GM18517 (cell line): ENCODE results near the gene PSAPL1.

ENCODE experiments used
- ATAC-seq: cut with Tn5 transposase; IDR thresholded peaks from one replicate; pipeline ENCODE4 v1.9.1; 2021; ENCODE audit warnings: mild to moderate bottlenecking, moderate library complexity; ENCODE audit not compliant: unreplicated experiment

The PSAPL1 gene

GRCh38 chr4:7398104-7398423, 36.7 kb downstream of the PSAPL1 start:
- ATAC-seq: no peak

DNA sequence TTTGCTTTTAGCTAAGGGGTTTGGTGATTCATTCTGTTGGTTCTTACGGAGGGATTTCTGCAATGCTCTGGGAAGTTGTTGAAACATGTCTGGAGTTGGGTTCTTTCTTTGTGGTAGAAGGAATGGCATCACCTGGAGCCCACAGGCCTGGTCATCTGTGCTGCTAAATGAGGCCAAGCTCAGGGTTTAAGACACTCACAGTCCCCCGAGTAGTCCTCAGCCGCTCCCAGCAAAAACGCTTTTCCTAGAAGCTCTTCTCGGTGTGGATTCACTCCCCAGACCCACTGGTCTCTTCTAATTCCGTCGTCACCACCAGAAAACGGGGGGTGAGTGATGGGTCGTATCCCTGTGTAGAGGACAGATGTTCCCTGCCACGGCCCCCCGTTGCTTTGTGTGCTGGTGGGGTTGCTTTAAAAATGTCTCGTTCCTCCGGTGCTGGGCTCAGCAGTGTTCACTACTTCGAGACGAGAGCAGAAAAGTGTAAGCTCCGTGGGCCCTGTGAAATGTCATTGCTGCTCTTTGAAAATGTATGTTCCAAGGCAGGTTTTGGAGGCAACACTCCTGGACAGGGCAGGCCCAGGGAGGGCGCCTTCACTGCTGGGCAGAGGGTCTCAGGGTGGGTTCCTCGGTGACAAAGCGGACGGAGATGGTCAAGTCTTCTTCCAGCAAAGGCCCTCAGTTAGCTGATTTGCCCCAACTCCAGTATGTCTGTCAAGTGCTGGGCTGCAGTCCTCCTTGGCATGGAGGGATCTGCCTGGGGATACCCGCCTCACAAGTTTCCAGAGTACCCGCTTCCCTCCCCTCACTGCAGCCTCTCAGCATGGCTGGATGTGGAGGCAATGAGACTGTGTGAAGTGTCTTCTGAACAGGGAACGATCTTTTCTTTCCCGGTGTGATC, 37.3 kb downstream of the PSAPL1 start:
- ATAC-seq: no peak

GRCh38 chr4:7396186-7396910, 38.4 kb downstream of the PSAPL1 start:
- ATAC-seq: no peak

- ATAC-seq: no peak
These were observed 39.1 kb downstream of the PSAPL1 start for GRCh38 chr4:7395645-7396044.

DNA sequence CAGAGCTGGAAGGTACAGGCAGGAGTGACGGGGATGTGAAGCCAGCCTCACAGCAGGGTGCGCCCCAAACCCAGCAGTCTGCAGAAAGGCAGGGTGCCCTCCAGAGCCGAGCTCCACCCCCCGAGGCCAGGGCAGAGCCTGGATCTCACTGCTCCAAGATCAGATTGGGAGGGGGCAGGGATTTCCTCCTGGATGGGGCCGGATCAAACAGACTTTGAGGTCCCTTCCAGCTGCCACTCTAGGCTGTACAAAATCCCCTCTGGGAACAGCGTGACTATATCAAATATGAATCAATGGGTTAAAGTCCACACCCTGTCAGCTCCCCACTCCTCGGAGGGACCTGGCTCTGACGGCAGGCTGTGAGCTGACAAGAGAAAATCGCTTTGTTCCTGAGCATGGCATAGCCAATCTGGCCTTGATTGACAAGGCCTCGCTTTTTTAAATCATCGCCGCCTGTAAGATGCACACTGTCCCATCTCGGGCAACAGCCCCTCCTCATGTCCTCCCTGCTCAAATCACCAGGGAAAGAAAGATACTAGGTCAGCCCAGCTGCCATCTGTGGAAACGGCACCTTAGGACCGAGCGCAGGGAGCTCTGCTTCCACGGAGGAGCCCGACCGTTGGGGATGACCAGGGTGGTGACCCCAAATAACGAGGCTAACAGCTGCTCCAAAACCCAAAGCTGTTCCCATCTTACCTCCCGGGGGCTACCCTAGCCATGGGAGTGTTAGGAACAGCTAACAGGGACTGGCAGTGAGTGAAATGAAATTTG, 39.9 kb downstream of the PSAPL1 start:
- ATAC-seq: no peak

DNA sequence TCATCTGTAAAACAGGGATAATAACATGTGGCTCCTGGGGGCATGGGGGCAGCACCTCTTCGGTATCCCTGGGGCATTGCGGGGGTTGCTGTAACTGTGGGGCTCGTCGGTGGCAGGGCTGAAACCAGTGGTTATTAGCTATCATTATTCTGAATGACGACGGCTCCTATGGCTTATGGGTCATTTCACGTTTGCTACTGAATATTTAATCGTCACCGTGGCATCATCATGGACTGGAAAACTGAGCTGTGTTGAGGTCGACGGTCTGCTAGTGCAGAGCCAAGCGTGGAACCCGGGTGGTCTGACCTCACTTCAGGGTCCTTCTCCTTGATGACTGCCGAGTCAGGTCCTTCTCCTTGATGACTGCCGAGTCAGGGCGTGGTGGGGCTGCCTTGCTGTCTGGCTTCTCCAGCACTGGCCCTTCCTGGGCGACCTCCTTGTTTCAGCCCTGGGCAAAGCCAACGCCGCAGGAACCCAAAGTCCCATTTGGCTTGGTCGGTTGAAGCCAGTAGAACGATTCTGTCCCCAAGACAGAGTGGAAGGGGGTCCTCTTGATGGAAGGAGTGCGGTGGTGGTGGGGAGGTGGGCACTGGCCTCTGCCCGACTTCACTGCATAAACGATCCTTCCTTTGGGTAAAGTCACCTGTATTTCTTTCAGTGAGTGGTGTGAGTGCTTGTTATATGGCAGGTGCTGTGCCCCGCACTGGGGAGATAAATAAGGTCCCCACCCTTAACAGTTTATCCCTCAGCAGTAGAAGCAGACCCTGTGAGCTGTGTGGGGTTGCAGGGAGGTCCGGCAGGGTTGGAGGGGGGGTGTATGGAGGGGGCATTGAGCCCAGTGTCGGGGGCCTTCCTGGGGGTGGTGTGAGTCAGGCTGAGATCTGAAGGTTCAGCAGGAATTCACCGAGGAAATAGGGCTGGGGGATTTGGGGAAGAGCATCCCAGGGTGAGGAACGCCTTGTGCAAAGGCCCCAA, 40.8 kb downstream of the PSAPL1 start:
- no peak for ATAC-seq

GRCh38 chr4:7392438-7393421, 42.0 kb downstream of the PSAPL1 start:
- ATAC-seq: no peak

GRCh38 chr4:7391637-7392437, 42.9 kb downstream of the PSAPL1 start:
- ATAC-seq: no peak

DNA sequence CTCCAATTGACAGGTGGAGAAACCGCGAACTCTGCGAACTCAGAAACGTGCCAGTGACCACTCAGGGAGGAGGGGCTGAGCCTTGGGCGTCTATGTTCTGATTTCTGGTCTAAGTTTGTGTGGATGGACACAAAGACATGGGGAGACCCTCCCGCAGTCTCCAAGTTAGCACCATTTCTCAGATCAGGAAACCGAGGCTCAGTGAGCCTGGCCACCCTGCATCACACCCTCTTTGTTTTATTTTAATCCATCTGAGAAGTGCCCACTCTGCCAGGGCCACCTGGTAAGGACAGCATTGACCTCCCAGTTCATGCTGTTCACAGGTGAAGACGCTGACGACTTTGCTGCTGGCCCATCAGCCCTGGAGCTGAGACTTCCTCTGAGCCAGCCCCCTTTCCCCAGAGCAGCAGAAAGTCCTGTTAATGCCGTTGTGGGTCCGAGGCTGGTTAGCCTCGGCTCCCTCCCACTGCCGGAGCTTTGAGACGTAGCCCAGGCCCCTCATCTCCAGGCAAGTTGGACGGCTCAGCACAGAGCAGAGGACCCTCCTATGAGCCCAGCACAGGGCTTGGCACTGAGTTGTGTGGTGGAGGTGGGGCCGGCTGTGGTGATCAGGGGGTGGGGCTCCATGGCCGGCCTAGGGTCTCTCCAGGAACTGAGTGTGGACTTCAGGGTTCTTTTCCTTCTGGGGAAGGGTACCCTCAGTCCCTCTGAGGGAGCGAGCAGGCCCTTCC, 43.7 kb downstream of the PSAPL1 start:
- no peak for ATAC-seq

GRCh38 chr4:7390336-7390735, 44.4 kb downstream of the PSAPL1 start:
- no peak for ATAC-seq

- no peak for ATAC-seq
These were observed 45.0 kb downstream of the PSAPL1 start for GRCh38 chr4:7389719-7390118.

GRCh38 chr4:7389101-7389701, 45.5 kb downstream of the PSAPL1 start:
- no peak for ATAC-seq

DNA sequence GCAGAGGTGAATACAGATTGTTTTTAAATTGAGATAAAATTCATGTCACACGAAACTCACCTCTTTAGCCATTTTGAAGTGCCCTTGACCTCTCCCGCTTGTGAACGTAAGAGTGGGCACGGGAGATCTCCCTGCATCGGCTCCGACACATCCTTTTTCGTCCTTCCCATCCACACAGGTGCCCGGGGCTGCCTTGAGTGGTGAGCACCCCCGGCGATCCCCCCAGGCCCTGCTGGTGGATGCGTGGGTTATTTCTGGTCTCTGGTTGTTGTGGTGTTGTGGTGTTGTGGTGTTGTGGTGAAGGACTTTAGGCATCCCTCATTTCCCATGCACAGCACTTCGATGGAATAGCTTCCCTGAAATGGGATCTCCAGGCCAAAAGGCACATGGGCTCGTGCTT, 46.1 kb downstream of the PSAPL1 start:
- no peak for ATAC-seq

- no peak for ATAC-seq
These were observed 46.8 kb downstream of the PSAPL1 start for GRCh38 chr4:7387925-7388324.

GRCh38 chr4:7384929-7385890, 49.5 kb downstream of the PSAPL1 start:
- no peak for ATAC-seq
